CD4-positive, alpha-beta T cell treated with Interferon alpha-2 for 1 hour (primary cell): ENCODE results near the gene IRF9.

Experiments used
- DNase-seq, 2 donors: peaks; one replicate each; pipeline ENCODE4 v3.0.0-alpha.2; 2020 to 2022

IRF9 gene

GRCh38 chr14:24149302-24149969 lies 11.6 kb upstream of the IRF9 start:
- DNase-seq = no peak

- DNase-seq = no peak
Observed at GRCh38 chr14:24150061-24150460, 11.0 kb upstream of the IRF9 start.

GRCh38 chr14:24150567-24150966 lies 10.5 kb upstream of the IRF9 start:
- no peak for DNase-seq

GRCh38 chr14:24150993-24151392 lies 10.1 kb upstream of the IRF9 start:
- DNase-seq = no peak

GRCh38 chr14:24151404-24152080 lies 9.5 kb upstream of the IRF9 start:
- no peak for DNase-seq

GRCh38 chr14:24155100-24155499 lies 6.0 kb upstream of the IRF9 start:
- DNase-seq = no peak

GRCh38 chr14:24156840-24157239 lies 4.2 kb upstream of the IRF9 start:
- no peak for DNase-seq

- no peak for DNase-seq
Observed at GRCh38 chr14:24157331-24157730, 3.7 kb upstream of the IRF9 start.

GRCh38 chr14:24159777-24160498 lies 1.1 kb upstream of the IRF9 start:
- no peak for DNase-seq

GRCh38 chr14:24160499-24160849 lies 591 bp upstream of the IRF9 start:
- no peak for DNase-seq

- DNase-seq = no peak
Observed at GRCh38 chr14:24162093-24162492, 1.0 kb downstream of the IRF9 start.

GRCh38 chr14:24164518-24164991 lies 3.5 kb downstream of the IRF9 start:
- DNase-seq = no peak

GRCh38 chr14:24165785-24166184 lies 4.7 kb downstream of the IRF9 start:
- DNase-seq = no peak

- no peak for DNase-seq
Observed at GRCh38 chr14:24167469-24168114, 6.5 kb downstream of the IRF9 start.

- peak; percentile 77 to 86 for DNase-seq
Observed at GRCh38 chr14:24171422-24172260, 10.6 kb downstream of the IRF9 start, which contains the start of gene REC8. Gene REC8 (plus strand): TSS chr14:24172080. CDS start chr14:24172553, 473 bp downstream.

- no peak for DNase-seq
Observed at GRCh38 chr14:24172261-24172860, 11.3 kb downstream of the IRF9 start.

GRCh38 chr14:24172871-24173281 lies 11.8 kb downstream of the IRF9 start:
- no peak for DNase-seq

- DNase-seq = no peak
Observed at GRCh38 chr14:24176599-24176998, 15.5 kb downstream of the IRF9 start.

- DNase-seq = no peak
Observed at GRCh38 chr14:24177041-24177825, 16.2 kb downstream of the IRF9 start.

GRCh38 chr14:24177891-24178290 lies 16.8 kb downstream of the IRF9 start:
- DNase-seq = no peak
